ENCODE measurements around the gene DHODH.
"Not testable (repeated sequence)": the region's sequence is repeated elsewhere in the genome, so short reads cannot be mapped to it uniquely, and the experiment has no call there.

Gene DHODH
- total RNA-seq = 10.8 to 40.3 (median 17.0) reads per million in 3 experiments

- DNase-seq = peak; percentile 98
These were observed at the start of gene DHODH for GRCh38 chr16:72008424-72009216. Gene DHODH (plus strand): TSS chr16:72008744. CDS start chr16:72008765, 21 bp downstream.

DNA sequence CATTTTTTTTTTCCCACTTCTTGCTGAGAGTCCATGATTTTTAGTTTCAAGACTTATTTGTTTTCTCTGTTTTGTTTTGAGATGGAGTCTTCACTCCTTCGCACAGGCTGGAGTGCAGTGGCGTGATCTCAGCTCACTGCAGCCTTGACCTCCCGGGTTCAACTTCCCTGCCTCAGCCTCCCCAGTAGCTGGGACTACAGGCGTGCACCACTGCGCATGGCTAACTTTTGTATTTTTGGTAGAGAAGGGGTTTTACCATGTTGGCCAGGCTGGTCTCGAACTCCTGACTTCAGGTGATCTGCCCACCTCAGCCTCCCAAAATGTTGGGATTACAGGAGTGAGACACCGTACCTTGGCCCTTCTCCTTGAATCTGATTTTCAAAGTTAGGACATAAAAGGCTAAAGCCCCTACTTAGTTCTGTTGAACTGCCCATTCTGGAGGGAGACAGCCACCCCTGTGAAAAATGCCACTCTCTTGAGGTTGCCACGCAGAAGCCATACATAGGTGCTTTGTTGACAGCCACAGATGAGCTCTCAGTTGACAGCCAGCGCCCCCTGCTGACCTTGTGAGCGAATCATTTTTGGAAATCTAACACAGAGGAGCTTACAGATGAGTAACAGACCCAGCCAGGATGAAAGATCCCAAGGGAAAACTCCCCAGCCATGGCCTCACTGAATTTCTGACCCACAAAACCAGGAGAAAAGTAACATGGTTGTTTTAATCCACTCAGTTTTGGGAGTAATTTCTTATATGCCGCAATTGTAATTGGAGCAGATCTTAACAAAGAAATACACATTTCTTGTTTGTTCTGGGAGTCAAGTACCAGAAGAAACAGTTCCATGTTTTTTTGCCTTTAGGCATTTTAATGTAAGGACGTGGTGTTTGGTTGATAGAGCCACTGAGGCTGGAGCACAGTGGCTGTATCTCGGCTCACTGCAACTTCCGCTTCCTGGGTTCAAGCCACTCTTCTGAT, 47.2 kb upstream of the DHODH start:
- DNase-seq = peak; percentile 62

DNA sequence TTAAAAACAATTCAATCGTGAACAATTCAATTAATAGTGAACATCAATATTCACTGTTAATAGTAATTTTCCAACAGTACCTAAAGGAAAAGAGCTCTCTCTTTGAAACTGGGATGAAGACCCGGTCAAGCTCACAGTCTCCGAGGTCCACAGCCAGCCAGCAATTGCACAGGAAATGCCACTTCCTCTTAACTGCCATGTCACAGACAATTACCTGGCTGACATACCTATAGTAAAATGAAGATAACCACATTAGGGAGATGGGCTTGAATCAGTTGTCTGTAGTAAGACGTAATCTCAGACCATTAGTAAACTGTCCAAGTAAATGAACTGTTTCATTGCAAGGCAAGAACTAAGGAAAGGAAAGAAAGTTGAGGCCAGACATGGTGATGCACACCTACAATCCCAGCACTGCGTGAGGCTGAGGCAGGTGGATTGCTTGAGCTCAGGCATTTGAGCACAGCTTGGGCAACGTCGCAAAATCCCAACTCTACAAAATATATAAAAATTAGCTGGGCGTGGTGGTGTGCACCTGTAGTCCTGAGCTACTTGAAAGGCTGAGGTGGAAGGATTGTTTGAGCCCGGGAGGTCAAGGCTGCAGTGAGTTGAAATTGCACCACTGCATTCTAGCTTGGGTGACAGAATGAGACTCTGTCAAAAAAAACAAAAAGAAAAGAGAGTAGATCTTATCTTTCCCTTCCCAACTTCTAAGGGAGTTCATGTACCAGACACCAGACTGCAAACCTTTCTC, 45.2 kb upstream of the DHODH start:
- no peak for DNase-seq

- DNase-seq = no peak
These were observed 43.3 kb upstream of the DHODH start for GRCh38 chr16:71965223-71965622.

- no peak for DNase-seq
These were observed 41.6 kb upstream of the DHODH start for GRCh38 chr16:71966932-71967331.

DNA sequence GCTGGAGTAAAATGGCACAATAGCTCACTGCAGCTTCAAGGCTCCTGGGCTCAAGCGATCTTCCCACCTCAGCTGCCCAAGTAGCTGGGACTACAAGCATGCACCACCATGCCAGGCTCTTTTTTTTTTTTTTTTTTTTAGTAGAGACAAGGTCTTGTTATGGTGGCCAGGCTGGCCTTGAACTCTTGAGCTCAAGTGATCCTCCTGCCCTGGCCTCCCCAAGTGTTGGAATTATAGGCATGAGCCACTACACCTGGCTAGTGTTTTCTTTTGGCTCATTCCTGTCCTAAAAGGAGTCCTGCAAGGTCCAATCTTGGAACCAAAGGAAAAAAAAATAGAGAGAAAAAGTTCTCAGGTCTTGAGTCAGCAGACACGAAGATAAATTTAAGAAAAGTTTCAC, 39.2 kb upstream of the DHODH start:
- no peak for DNase-seq

GRCh38 chr16:71971571-71971970, 37.0 kb upstream of the DHODH start:
- DNase-seq = no peak

GRCh38 chr16:71972356-71972755, 36.2 kb upstream of the DHODH start:
- no peak for DNase-seq

- DNase-seq = no peak
These were observed 35.5 kb upstream of the DHODH start for GRCh38 chr16:71973001-71973400.

- no peak for DNase-seq
These were observed 34.3 kb upstream of the DHODH start for GRCh38 chr16:71974068-71974818.

DNA sequence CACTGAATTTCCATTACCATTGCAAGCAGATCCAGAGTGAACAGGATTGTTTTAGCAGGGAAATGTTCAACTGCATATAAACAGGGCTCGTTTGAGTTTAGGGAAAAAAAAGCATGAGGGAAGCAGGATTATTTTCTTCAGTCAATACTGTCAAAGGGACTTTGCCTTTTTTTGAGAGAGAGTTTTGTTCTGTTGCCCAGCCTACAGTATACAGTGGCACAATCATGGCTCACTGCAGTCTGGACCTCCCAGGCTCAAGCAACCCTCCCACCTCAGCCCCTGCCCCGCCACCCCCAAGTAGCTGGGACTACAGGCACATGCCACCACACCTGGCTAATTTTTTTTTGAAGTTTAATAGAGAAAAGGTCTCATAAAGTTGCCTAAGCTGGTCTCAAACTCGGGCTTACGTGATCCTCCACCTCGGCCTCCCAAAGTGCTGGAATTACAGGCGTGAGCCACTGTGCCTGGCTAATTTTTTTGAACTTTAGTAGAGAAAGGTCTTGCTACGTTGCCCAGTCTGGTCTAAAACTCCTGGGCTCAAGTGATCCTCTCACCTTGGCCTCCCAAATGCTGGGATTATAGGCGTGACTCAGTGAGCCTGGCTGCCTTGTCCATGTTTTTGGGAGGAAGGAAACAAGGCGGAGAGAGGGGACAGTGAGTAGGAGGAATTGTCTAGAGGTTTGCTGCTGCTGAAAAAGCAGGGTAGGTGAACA, 23.1 kb upstream of the DHODH start:
- no peak for DNase-seq

GRCh38 chr16:71986131-71986530, 22.4 kb upstream of the DHODH start:
- DNase-seq = no peak

DNA sequence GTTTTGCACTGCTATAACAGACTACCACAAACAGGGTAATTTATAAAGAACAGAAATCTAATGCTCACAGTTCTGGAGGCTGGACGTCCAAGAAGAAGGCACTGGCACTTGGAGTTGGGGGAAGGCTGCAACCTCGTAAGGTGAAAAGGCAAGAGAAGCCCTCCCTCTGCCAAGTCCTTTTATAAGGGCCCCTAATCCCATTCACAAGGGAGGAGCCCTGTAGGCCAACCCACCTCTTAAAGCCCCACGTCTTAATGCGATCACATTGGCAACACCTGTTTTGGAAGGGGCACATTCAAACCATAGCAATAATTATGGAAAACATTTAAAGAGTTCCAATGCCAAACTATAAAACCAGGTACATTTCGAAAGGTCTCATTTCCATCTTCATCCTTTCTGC, 13.5 kb upstream of the DHODH start:
- DNase-seq = no peak

GRCh38 chr16:71997578-71997977, 11.0 kb upstream of the DHODH start:
- not testable (repeated sequence) for DNase-seq

DNA sequence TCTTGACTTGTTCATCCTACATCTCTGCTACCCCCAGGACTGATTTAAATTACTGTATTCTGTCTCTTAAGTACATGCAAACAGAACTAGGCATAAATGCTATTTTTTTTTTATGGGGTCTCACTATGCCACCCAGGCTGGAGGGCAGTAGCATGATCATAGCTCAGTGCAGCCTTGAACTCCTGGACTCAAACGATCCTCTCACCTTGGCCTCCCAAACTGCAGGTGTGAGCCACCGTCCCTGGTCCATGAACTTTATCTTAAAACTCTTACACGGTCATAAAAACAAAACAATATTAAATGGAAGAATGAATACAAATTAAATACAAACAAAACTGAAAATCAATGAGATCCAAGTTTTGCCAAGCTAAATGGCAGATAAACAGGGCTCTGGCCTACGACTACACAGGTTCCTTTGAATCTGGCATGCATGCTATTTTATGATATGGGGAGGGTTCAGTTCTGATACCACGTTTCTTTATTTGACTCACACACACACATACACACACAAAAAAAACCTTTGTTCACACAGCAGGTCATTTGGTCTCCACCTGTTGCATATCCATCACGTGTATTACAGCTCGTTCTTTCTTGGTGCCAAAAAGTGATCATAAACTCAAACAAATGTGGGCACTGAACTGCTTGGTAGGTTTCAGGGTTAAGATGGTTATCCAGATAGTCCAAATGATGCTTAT, 7.2 kb upstream of the DHODH start:
- DNase-seq = no peak

DNA sequence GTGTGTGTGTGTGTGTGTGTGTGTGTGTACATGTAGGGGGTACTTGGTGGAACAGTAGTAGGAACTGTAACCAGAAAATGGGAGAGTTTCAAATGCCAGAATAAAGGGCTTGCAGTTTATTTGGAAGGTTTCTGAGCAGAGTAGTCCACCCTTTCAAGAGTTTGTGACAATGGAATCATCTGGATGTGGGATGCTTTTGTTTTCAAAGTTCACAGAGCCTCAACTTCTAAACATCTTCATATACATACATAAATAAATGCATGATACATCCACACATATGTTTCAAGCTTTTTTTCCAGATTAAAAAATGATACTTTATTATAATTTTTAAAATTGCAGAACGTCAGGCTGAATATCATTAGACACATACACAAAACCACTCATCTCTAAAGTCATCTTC, 5.9 kb upstream of the DHODH start:
- no peak for DNase-seq

- DNase-seq = not testable (repeated sequence)
These were observed 500 bp upstream of the DHODH start for GRCh38 chr16:72008065-72008423.

GRCh38 chr16:72009779-72010178, 1.2 kb downstream of the DHODH start:
- DNase-seq = no peak

GRCh38 chr16:72012607-72013006, 4.1 kb downstream of the DHODH start:
- no peak for DNase-seq

DNA sequence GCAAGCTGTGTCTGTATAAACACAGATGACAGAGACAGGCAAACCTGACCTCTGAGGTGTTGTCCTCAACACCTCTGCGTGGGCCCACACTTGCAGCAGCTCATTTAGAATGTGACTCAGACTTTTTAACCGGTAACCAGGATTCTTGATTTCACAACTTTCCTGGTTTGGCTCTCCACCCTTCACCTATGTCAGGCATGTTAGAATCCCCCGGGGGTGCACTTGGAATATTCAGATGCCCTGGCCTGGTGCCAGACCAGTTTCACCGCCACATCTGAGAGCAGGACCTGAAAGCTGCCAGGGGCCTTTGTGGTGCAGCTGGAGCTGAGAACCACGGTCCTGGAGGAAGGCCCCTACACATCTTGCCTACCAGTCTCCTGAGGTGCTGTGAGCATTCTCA, 4.8 kb downstream of the DHODH start:
- DNase-seq = no peak
